Gastroesophageal sphincter (tissue), 3 donors: Measurements from ENCODE around the gene JPT2.

Experiments
- CTCF ChIP-seq, 4 experiments: fragments of 200-600 bp in 2 of 4; fragments of 450-650 bp in 2 of 4; sonication (generic) in 1 of 4; IDR thresholded peaks; one replicate each; pipeline ENCODE4 v1.5.1; 2017 to 2019; ENCODE audit warnings: antibody characterized with exemption in 4 of 4, mild to moderate bottlenecking in 2 of 4, moderate library complexity in 2 of 4
- EP300 ChIP-seq: sonication (generic); formaldehyde crosslinking; IDR thresholded peaks from one replicate; pipeline ENCODE4 v1.6.1; 2017; ENCODE audit warnings: antibody characterized with exemption, mild to moderate bottlenecking

- TF ChIP-seq EP300: no peak
- TF ChIP-seq CTCF (IDR thresholded peaks at IDR 0.05): no peak
Observed at GRCh38 chr16:1669698-1670097, 8.4 kb upstream of the JPT2 start.
